GM12878 (cell line): ENCODE data around the gene NPM3. TPM values are rescaled to one million over a fixed set of nuclear protein-coding genes. Genes with fewer than 3 reads are reported as not detected.

ENCODE experiments used
- ATAC-seq: fragments of 200-7000 bp; cut with Tn5 transposase; 3 replicates; pipeline ENCODE4 v1.9.1; 2020; ENCODE audit warnings: mild to moderate bottlenecking, moderate library complexity
- BruUV-seq: library from RNA; stranded (reverse); fragments of 400-500 nt; replicated peaks from 2 replicates; lab custom pipeline; 2021; lab: Mats Ljungman, UMichigan
- CTCF ChIA-PET: fragments of 300-600 bp; sonication (Branson Sonifier 250); formaldehyde crosslinking; extraction: SDS; loops from one replicate; lab custom pipeline; 2021; ENCODE audit warnings: inconsistent platforms; lab: Yijun Ruan, JAX
- POLR2A ChIA-PET: fragments of 350-600 bp; formaldehyde crosslinking; extraction: SDS; loops from one replicate; lab custom pipeline; 2021; ENCODE audit warnings: inconsistent platforms; lab: Charles Lee
- RAD21 ChIA-PET: fragments of 300-600 bp; sonication (Branson Sonifier 250); formaldehyde crosslinking; loops from one replicate; lab custom pipeline; 2023; ENCODE audit warnings: antibody characterized with exemption; ENCODE audit not compliant: unreplicated experiment; lab: Charles Lee
- SMC1A ChIA-PET: fragments of 300-600 bp; sonication (Branson Sonifier 250); formaldehyde crosslinking; loops from one replicate; lab custom pipeline; 2023; ENCODE audit not compliant: unreplicated experiment, uncharacterized antibody; lab: Charles Lee
- DNase-seq: peaks from one replicate; pipeline ENCODE4 v3.0.0-alpha.2; 2011; ENCODE audit warnings: low read depth, low spot score
- FAIRE-seq: peaks from 3 replicates; lab custom pipeline; 2011; peaks lifted over from hg19 to GRCh38; lab: Jason Lieb, UNC
- H2AFZ ChIP-seq: 2 replicates; pipeline ENCODE4 v1.6.0; 2011; ENCODE audit warnings: low read depth, low read length, control low read depth; ENCODE audit not compliant: control insufficient read depth
- H3K27ac ChIP-seq: 2 replicates; pipeline ENCODE4 v1.5.1; 2011; ENCODE audit warnings: control low read depth; ENCODE audit not compliant: control insufficient read depth, insufficient read depth
- H3K27me3 ChIP-seq, 2 experiments: replicated peaks in 1 of 2; 2 replicates each; pipeline versions ENCODE4 v1.6.0 to v1.6.1; 2011; ENCODE audit warnings: low read length in 1 of 2; ENCODE audit not compliant: control insufficient read depth in 2 of 2, insufficient read depth in 2 of 2
- H3K36me3 ChIP-seq, 2 experiments: 2 replicates each; pipeline ENCODE4 v1.5.1; 2011; ENCODE audit warnings: low read length in 1 of 2; ENCODE audit not compliant: control insufficient read depth in 2 of 2, insufficient read depth in 2 of 2
- H3K4me1 ChIP-seq: 2 replicates; pipeline ENCODE4 v1.6.1; 2011; ENCODE audit warnings: mild to moderate bottlenecking, low read length, moderate library complexity, mixed read lengths; ENCODE audit not compliant: control insufficient read depth, insufficient read depth
- H3K4me2 ChIP-seq: 2 replicates; pipeline ENCODE4 v1.6.0; 2011; ENCODE audit warnings: control low read depth; ENCODE audit not compliant: control insufficient read depth, insufficient read depth
- H3K4me3 ChIP-seq: fragments of 200-600 bp; sonication (generic); 2 replicates; pipeline ENCODE4 v1.5.1; 2016
- H3K79me2 ChIP-seq: 2 replicates; pipeline ENCODE4 v1.6.0; 2011; ENCODE audit warnings: low read length; ENCODE audit not compliant: control insufficient read depth, insufficient read depth
- H3K9ac ChIP-seq: 2 replicates; pipeline ENCODE4 v1.8.0; 2011; ENCODE audit warnings: low read length, control low read depth, mixed read lengths; ENCODE audit not compliant: control insufficient read depth, insufficient read depth
- H3K9me3 ChIP-seq: replicated peaks from 3 replicates; pipeline ENCODE4 v1.5.1; 2011; ENCODE audit warnings: mild to moderate bottlenecking, low read length; ENCODE audit not compliant: control insufficient read depth, insufficient read depth
- H4K20me1 ChIP-seq: 2 replicates; pipeline ENCODE4 v1.6.0; 2011; ENCODE audit not compliant: control insufficient read depth, insufficient read depth
- BHLHE40 ChIP-seq, 2 experiments: fragments of 450-650 bp in 1 of 2; IDR thresholded peaks; 2 replicates each; pipeline ENCODE4 v1.6.1; 2011 to 2017; ENCODE audit warnings: low read depth in 2 of 2, borderline replicate concordance in 1 of 2, improper control_type of control experiment in 1 of 2, low read length in 1 of 2, mild to moderate bottlenecking in 1 of 2
- E2F4 ChIP-seq: IDR thresholded peaks from 2 replicates; pipeline ENCODE4 v1.6.1; 2012; ENCODE audit warnings: low read depth, low read length, improper control_type of control experiment
- GATAD2B ChIP-seq: fragments of 450-650 bp; conservative IDR thresholded peaks from 2 replicates; pipeline ENCODE4 v1.6.1; 2017; ENCODE audit warnings: low read depth, mild to moderate bottlenecking, moderate library complexity
- HDAC6 ChIP-seq: fragments of 200-600 bp; sonication (generic); IDR thresholded peaks from one replicate; pipeline ENCODE4 v1.8.0; 2017; ENCODE audit warnings: antibody characterized with exemption; ENCODE audit not compliant: unreplicated experiment
- IKZF1 ChIP-seq: fragments of 450-650 bp; conservative IDR thresholded peaks from 2 replicates; pipeline ENCODE4 v1.6.1; 2017; ENCODE audit warnings: antibody characterized with exemption, mild to moderate bottlenecking
- KAT2A ChIP-seq: conservative IDR thresholded peaks from 2 replicates; pipeline ENCODE4 v1.6.1; 2011; ENCODE audit warnings: low read depth, low read length; ENCODE audit not compliant: control insufficient read depth
- LARP7 ChIP-seq: fragments of 450-650 bp; IDR thresholded peaks from 2 replicates; pipeline ENCODE4 v1.6.1; 2017; ENCODE audit warnings: mild to moderate bottlenecking
- NR2F1 ChIP-seq: fragments of 450-650 bp; conservative IDR thresholded peaks from 2 replicates; pipeline ENCODE4 v1.6.1; 2017; ENCODE audit warnings: mild to moderate bottlenecking
- POLR2A ChIP-seq: IDR thresholded peaks from 2 replicates; pipeline ENCODE4 v1.6.1; 2011; ENCODE audit warnings: low read depth, mild to moderate bottlenecking, low read length
- RFX5 ChIP-seq: IDR thresholded peaks from 2 replicates; pipeline ENCODE4 v1.6.1; 2011; ENCODE audit warnings: low read depth, low read length, improper control_type of control experiment
- SIN3A ChIP-seq: IDR thresholded peaks from 2 replicates; pipeline ENCODE4 v1.6.1; 2012; ENCODE audit warnings: low read depth, low read length, improper control_type of control experiment
- TBL1XR1 ChIP-seq: IDR thresholded peaks from 2 replicates; pipeline ENCODE4 v1.6.1; 2012; ENCODE audit warnings: low read depth, low read length, improper control_type of control experiment
- WGBS: methylation state at CpG from one replicate; pipeline ENCODE4 v1.1.6; 2016; ENCODE audit warnings: low lambda C conversion rate; ENCODE audit not compliant: insufficient replicate concordance, insufficient coverage; ENCODE audit errors: missing lambda C conversion rate; 5-methylcytosine and 5-hydroxymethylcytosine counted together
- in situ Hi-C: fragments of 300-500 bp; cut with MboI; formaldehyde crosslinking; loops from 9 replicates; pipeline ENCODE4 v1.14.3; 2018; ENCODE audit warnings: mixed read lengths
- intact Hi-C: fragments of 100-400 bp; cut with micrococcal nuclease; formaldehyde crosslinking; loops from one replicate; pipeline ENCODE4 v1.14.2; 2022; ENCODE audit not compliant: unreplicated experiment
- polyA plus RNA-seq, 11 experiments: library from polyadenylated mRNA; depleted of rRNA in 4 of 11; unstranded in 6 of 11; stranded (reverse) in 5 of 11; fragments of >200 nt; fragmentation: Nextera tagmentation in 4 of 11; fragmentation: Illumina TruSeq in 1 of 11; extraction: Ambion mirVana in 4 of 11; extraction: Trizol in 1 of 11; gene quantifications; 1 replicate in 1 of 11; 2 replicates in 10 of 11; pipeline versions ENCODE4 v1.2.1 to v1.2.3, GENCODE V29; 2011 to 2016; ENCODE audit warnings: inconsistent platforms in 2 of 11, missing spikeins in 2 of 11, low read depth in 1 of 11
- total RNA-seq, 4 experiments: library from RNA; depleted of rRNA in 3 of 4; stranded (reverse); fragments of >200 nt in 3 of 4; fragmentation: Illumina TruSeq in 1 of 4; extraction: Trizol in 1 of 4; gene quantifications; 2 replicates each; pipeline versions ENCODE4 v1.2.1 to v1.2.3, GENCODE V29; 2013 to 2021

Gene NPM3
- total and polyA plus RNA-seq, 10 of the 15 experiments (the other 5 are each of a cell fraction or from before 2014, with no cell fraction given): 13.0 to 171 (median 93.3) TPM

- in situ Hi-C loops: no loop called here
- H3K9me3 ChIP-seq: no peaks in the 10 kb centered on the region
- H4K20me1 ChIP-seq: peaks cover 18% of the 10 kb centered on the region; the same call in 1 of the 2 replicates
- POLR2A ChIA-PET: interaction anchor here (0.6 to 2.6 kb wide), 23 partner anchors 11 to 756 kb away, joined by 3 to 33 read pairs (median 4); partner anchors contain the start of genes FBXW4, KCNIP2, NFKB2 and NPM3
- DNase-seq: no peak
- FAIRE-seq: no peak
- peak overlapping the region; percentile 95 for H3K27ac ChIP-seq
- intact Hi-C loops: loop anchor here (1.0 kb wide), 1 partner anchor 13 kb away; no protein-coding TSS in a partner anchor
- no TSS peak for BruUV-seq
- CTCF ChIA-PET: interaction anchor here (1.0 to 4.0 kb wide), 8 partner anchors 16 to 256 kb away, joined by 3 to 31 read pairs (median 8); no protein-coding TSS in a partner anchor
- H3K4me2 ChIP-seq: peak overlapping the region; percentile 62
- H3K9ac ChIP-seq: peak overlapping the region; percentile 96
- H2AFZ ChIP-seq: no peak overlapping the region; the same call in 1 of the 2 replicates
- ATAC-seq: peak; percentile 37
- peak; percentile 34; the same call in 1 of the 2 replicates for TF ChIP-seq SIN3A
- TF ChIP-seq POLR2A: 0 out of 2 replicates have a peak, but pooled peaks have one; percentile 15
- 0 out of 2 replicates have a peak, but pooled peaks have one; percentile 17 for TF ChIP-seq E2F4
- TF ChIP-seq LARP7: peak; percentile 21
- TF ChIP-seq GATAD2B: 0 out of 2 replicates have a peak, but pooled peaks have one; percentile 25
- TF ChIP-seq IKZF1: 0 out of 2 replicates have a peak, but pooled peaks have one; percentile 31
- TF ChIP-seq TBL1XR1: 0 out of 2 replicates have a peak, but pooled peaks have one; percentile 7
- TF ChIP-seq BHLHE40 (IDR thresholded peaks at IDR 0.05; ENCODE audit: borderline replicate concordance in 1 of 2, low read depth in 2 of 2, low read length in 1 of 2): peak in 1 of 2 experiments; percentile 23; a peak in 1 of 4 replicates
- TF ChIP-seq NR2F1: peak; percentile 11; the same call in 1 of the 2 replicates
- TF ChIP-seq HDAC6: no peak
- no peak for TF ChIP-seq KAT2A
- TF ChIP-seq RFX5: no peak
- WGBS: under 1% methylated on average over 39 of the region's 44 CpGs
- RAD21 ChIA-PET: interaction anchor here (0.7 to 3.0 kb wide), 14 partner anchors 12 to 192 kb away, joined by 3 to 19 read pairs (median 4); partner anchors contain the start of gene KCNIP2
- no peaks in the 10 kb centered on the region for H3K27me3 ChIP-seq
- H3K79me2 ChIP-seq: peaks cover 70% of the 10 kb centered on the region
- H3K36me3 ChIP-seq: peaks cover 0 to 16% of the 10 kb centered on the region in 2 experiments; a peak in 3 of 4 replicates
- SMC1A ChIA-PET: interaction anchor here (0.8 to 2.4 kb wide), 14 partner anchors 10 to 238 kb away, joined by 3 to 13 read pairs (median 4); partner anchors contain the start of genes ARMH3 and NPM3
- peaks cover 11% of the 10 kb centered on the region; the same call in 1 of the 2 replicates for H3K4me1 ChIP-seq
- peak overlapping the region; percentile 81 for H3K4me3 ChIP-seq
Measured at GRCh38 chr10:101817337-101818118, 34.3 kb upstream of the NPM3 start.
